AML-193 (cell line): ENCODE measurements around the gene VPS8.

ENCODE experiments used
- DNase-seq, 2 experiments: peaks; one replicate each; lab custom pipeline; 2025; lab: John Stamatoyannopoulos, UW

VPS8 gene

GRCh38 chr3:185058796-185059195, 246.8 kb downstream of the VPS8 start:
- no peak for DNase-seq

GRCh38 chr3:185059766-185060165, 247.8 kb downstream of the VPS8 start:
- DNase-seq: peak; percentile 5 to 20

- DNase-seq: no peak
Measured at GRCh38 chr3:185060655-185061054, 248.7 kb downstream of the VPS8 start.

GRCh38 chr3:185062191-185062590, 250.2 kb downstream of the VPS8 start:
- no peak for DNase-seq

GRCh38 chr3:185063431-185063830, 251.5 kb downstream of the VPS8 start:
- no peak for DNase-seq

- no peak for DNase-seq
Measured at GRCh38 chr3:185065059-185065458, 253.1 kb downstream of the VPS8 start.

- no peak for DNase-seq
Measured at GRCh38 chr3:185066251-185066650, 254.3 kb downstream of the VPS8 start.

- no peak for DNase-seq
Measured at GRCh38 chr3:185067173-185067572, 255.2 kb downstream of the VPS8 start.

- no peak for DNase-seq
Measured at GRCh38 chr3:185069037-185070030, 257.4 kb downstream of the VPS8 start.

GRCh38 chr3:185070491-185071286, 258.7 kb downstream of the VPS8 start:
- no peak for DNase-seq

GRCh38 chr3:185071287-185071800, 259.4 kb downstream of the VPS8 start:
- DNase-seq: no peak

- no peak for DNase-seq
Measured at GRCh38 chr3:185075547-185075946, 263.6 kb downstream of the VPS8 start.

- no peak for DNase-seq
Measured at GRCh38 chr3:185076219-185076618, 264.3 kb downstream of the VPS8 start.

- no peak for DNase-seq
Measured at GRCh38 chr3:185079625-185080024, 267.7 kb downstream of the VPS8 start.

- no peak for DNase-seq
Measured at GRCh38 chr3:185081521-185081920, 269.6 kb downstream of the VPS8 start.

GRCh38 chr3:185082149-185082548, 270.2 kb downstream of the VPS8 start:
- no peak for DNase-seq

- DNase-seq: no peak
Measured at GRCh38 chr3:185082829-185083228, 270.9 kb downstream of the VPS8 start.

- DNase-seq: no peak
Measured at GRCh38 chr3:185084402-185084801, 272.4 kb downstream of the VPS8 start.

- no peak for DNase-seq
Measured at GRCh38 chr3:185084901-185085300, 272.9 kb downstream of the VPS8 start.

GRCh38 chr3:185087419-185087818, 275.5 kb downstream of the VPS8 start:
- DNase-seq: no peak

GRCh38 chr3:185089343-185089742, 277.4 kb downstream of the VPS8 start:
- no peak for DNase-seq

- no peak for DNase-seq
Measured at GRCh38 chr3:185089751-185090150, 277.8 kb downstream of the VPS8 start.

- no peak for DNase-seq
Measured at GRCh38 chr3:185090811-185091210, 278.8 kb downstream of the VPS8 start.
